OCI-LY1 (cell line): Measurements from ENCODE around the gene REEP6.

Experiments
- H2AFZ ChIP-seq: fragments of 200-600 bp; sonication (generic), shearing (Covaris generic); 2 replicates; pipeline ENCODE4 v1.6.0; 2014; ENCODE audit warnings: antibody characterized with exemption, mild to moderate bottlenecking, low read length
- H3F3A ChIP-seq: fragments of 200-600 bp; sonication (generic), shearing (Covaris generic); 2 replicates; pipeline ENCODE4 v1.6.0; 2014; ENCODE audit warnings: mild to moderate bottlenecking, antibody characterized with exemption, low read length, moderate library complexity; ENCODE audit not compliant: insufficient read depth
- H3K27ac ChIP-seq: fragments of 200-600 bp; sonication (generic); 2 replicates; pipeline ENCODE4 v1.5.1; 2014; ENCODE audit warnings: low read length, mixed run types, mild to moderate bottlenecking, low read depth; ENCODE audit not compliant: poor library complexity, severe bottlenecking
- H3K27me3 ChIP-seq: fragments of 200-600 bp; sonication (generic); 2 replicates; pipeline ENCODE4 v1.6.0; 2014; ENCODE audit warnings: antibody characterized with exemption, mild to moderate bottlenecking, low read length, moderate library complexity; ENCODE audit not compliant: insufficient read depth
- H3K36me3 ChIP-seq: fragments of 200-600 bp; sonication (generic); 2 replicates; pipeline ENCODE4 v1.6.1; 2014; ENCODE audit warnings: mild to moderate bottlenecking, antibody characterized with exemption, low read length, moderate library complexity, mixed read lengths; ENCODE audit not compliant: insufficient read depth
- H3K4me1 ChIP-seq: fragments of 200-600 bp; sonication (generic); 2 replicates; pipeline ENCODE4 v1.5.1; 2014; ENCODE audit warnings: mild to moderate bottlenecking, low read length, moderate library complexity; ENCODE audit not compliant: insufficient read depth, severe bottlenecking
- H3K4me2 ChIP-seq: fragments of 200-600 bp; sonication (generic), shearing (Covaris generic); 2 replicates; pipeline ENCODE4 v1.6.1; 2014; ENCODE audit warnings: low read length
- H3K4me3 ChIP-seq: fragments of 200-600 bp; sonication (generic); 2 replicates; pipeline ENCODE4 v1.5.1; 2014; ENCODE audit warnings: low read length, low read depth, mild to moderate bottlenecking, mixed read lengths; ENCODE audit not compliant: poor library complexity, severe bottlenecking
- H3K79me2 ChIP-seq: fragments of 200-600 bp; shearing (Covaris generic); 2 replicates; pipeline ENCODE4 v1.6.1; 2016; ENCODE audit warnings: mixed run types, low read length, mixed read lengths; ENCODE audit not compliant: insufficient read depth
- H3K9ac ChIP-seq: fragments of 200-600 bp; sonication (generic), shearing (Covaris generic); 2 replicates; pipeline ENCODE4 v1.6.1; 2014; ENCODE audit warnings: mild to moderate bottlenecking, low read length, mixed read lengths
- H3K9me2 ChIP-seq: fragments of 200-600 bp; sonication (generic), shearing (Covaris generic); 2 replicates; pipeline ENCODE4 v1.6.1; 2014; ENCODE audit warnings: low read depth, mild to moderate bottlenecking, low read length, mixed read lengths
- H3K9me3 ChIP-seq: fragments of 200-600 bp; shearing (Covaris generic); 2 replicates; pipeline ENCODE4 v1.6.1; 2014; ENCODE audit warnings: low read length, mixed read lengths
- H4K20me1 ChIP-seq: fragments of 200-600 bp; sonication (generic), shearing (Covaris generic); 2 replicates; pipeline ENCODE4 v1.6.0; 2016; ENCODE audit warnings: mild to moderate bottlenecking, low read length; ENCODE audit not compliant: insufficient read depth
- CTCF ChIP-seq: fragments of 200-600 bp; sonication (generic), shearing (Covaris generic); IDR thresholded peaks from 2 replicates; pipeline ENCODE4 v1.5.1; 2017; ENCODE audit warnings: mild to moderate bottlenecking, antibody characterized with exemption, low read length, moderate library complexity, mixed read lengths
- EZH2 ChIP-seq: fragments of 200-600 bp; sonication (generic), shearing (Covaris generic); IDR thresholded peaks from 2 replicates; pipeline ENCODE4 v1.8.0; 2017; ENCODE audit warnings: borderline replicate concordance, mixed run types, mild to moderate bottlenecking, antibody characterized with exemption, low read length, moderate library complexity, mixed read lengths

The REEP6 gene

DNA sequence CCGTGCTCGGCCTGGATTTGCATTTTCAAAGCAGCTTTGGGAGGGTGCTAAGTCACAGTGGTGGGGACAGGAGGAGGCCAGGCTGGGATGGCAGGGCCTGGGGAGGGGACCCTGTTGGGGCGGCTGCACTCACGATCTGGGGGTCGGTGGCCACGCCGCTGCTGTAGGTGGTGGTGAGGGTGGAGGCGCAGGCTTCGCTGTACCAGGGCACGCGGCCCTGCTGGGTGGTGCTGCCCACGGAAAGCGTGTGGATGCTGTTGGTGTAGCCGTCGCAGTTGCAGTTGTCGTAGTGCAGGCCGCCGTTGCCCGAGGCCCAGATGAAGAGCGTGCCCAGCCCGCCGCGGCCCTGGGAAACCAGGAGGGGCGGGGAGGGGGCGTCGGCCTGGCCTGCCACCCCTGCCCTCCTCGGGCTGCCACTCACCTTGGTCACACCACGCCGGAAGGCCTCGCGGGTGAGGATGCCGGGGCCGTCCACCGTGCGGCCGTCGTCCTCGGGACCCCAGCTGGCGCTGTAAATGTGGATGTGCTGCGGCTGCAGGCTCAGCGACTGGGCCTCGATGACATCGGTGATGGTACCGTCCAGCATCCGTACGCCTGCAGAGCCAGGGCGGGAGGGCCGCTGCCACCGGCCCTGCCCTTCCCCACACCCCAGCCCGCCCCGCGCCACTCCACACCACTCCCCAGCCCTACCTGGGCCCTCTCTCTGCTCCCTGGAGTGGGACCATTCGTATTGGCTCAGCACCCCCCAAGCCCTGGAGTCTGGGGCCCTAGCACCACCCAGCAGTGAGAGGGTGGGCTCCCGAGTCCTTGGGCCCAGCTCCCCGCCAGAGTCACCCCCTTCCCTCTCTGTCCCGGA lies 4.0 kb upstream of the REEP6 start:
- H2AFZ ChIP-seq, result no peak overlapping the region
- no peaks in the 10 kb centered on the region for H3K79me2 ChIP-seq
- H3K27me3 ChIP-seq, result no peaks in the 10 kb centered on the region; the same call in 1 of the 2 replicates
- no peaks in the 10 kb centered on the region for H4K20me1 ChIP-seq
- peaks cover 13% of the 10 kb centered on the region for H3K4me1 ChIP-seq
- H3K9me3 ChIP-seq, result no peaks in the 10 kb centered on the region
- H3F3A ChIP-seq, result no peaks in the 10 kb centered on the region
- H3K9me2 ChIP-seq, result no peaks in the 10 kb centered on the region
- H3K4me3 ChIP-seq, result no peak overlapping the region
- H3K9ac ChIP-seq, result no peak overlapping the region
- no peak for TF ChIP-seq CTCF
- TF ChIP-seq EZH2, result no peak
- no peak overlapping the region for H3K27ac ChIP-seq
- H3K36me3 ChIP-seq, result no peaks in the 10 kb centered on the region
- H3K4me2 ChIP-seq, result no peak overlapping the region

DNA sequence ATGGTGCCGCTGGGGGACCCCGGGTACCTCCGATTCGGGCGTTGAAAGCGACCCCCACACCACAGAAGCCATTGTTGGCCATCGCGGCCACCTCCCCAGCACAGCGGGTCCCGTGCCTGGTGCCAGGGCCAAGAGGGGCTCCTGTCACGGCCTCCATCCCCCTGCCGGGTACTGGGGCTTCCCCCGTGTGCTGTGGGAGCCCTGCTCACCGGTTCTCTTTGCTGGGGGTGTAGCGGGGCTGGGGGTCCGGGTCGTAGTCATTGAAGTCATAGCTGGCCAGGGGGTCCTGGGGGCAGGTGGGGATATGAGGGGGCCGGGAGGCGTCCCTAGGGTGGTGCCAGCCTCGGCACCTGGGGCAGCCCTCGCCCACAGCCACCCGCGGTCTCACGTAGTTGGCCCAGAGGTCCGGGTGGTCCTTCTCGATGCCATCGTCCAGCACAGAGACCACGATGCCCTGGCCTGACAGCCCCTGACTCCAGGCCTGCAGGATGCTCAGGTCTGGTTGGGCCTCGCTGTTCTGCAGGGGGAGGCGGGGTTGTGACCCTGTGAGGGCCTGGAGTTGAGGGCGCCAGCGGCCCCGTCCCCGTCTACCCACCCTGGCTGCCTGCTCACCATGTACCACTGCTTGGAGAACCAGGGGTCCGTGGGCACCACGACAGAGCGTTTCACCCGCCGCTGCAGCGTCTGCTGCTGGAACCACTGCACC lies 3.3 kb upstream of the REEP6 start:
- Histone ChIP-seq H2AFZ (no peak overlapping the region), H3K9me3 (no peaks in the 10 kb centered on the region), H3K4me3 (no peak overlapping the region), H3K27ac (no peak overlapping the region), H3K79me2 (no peaks in the 10 kb centered on the region), H3K9ac (no peak overlapping the region), H4K20me1 (no peaks in the 10 kb centered on the region), H3K4me1 (peaks cover 13% of the 10 kb centered on the region), H3K27me3 (no peaks in the 10 kb centered on the region; the same call in 1 of the 2 replicates), H3K9me2 (no peaks in the 10 kb centered on the region), H3K36me3 (no peaks in the 10 kb centered on the region), H3F3A (no peaks in the 10 kb centered on the region), H3K4me2 (no peak overlapping the region)
- TF ChIP-seq CTCF, result no peak

DNA sequence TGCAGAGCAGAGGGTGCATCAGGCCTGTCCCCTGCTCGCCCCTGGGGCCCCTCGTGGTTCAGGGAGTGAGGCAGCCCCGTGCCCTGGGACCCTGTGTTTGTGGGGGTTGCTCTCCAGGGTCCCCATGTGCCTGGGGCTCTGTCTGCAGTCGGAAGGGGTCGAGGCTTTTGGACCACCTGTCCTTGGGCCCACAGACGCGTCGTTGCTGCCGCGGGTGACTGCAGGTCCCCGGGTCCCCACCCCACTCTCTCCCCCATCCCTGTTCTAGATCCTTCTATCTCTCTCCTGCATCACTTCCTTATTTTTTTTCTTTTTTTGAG lies 2.7 kb upstream of the REEP6 start:
- H4K20me1 ChIP-seq, result no peaks in the 10 kb centered on the region
- no peak overlapping the region for H3K4me3 ChIP-seq
- no peaks in the 10 kb centered on the region; the same call in 1 of the 2 replicates for H3K27me3 ChIP-seq
- no peaks in the 10 kb centered on the region for H3F3A ChIP-seq
- H3K9me2 ChIP-seq, result no peaks in the 10 kb centered on the region
- H3K9ac ChIP-seq, result no peak overlapping the region
- no peak overlapping the region for H3K27ac ChIP-seq
- H2AFZ ChIP-seq, result no peak overlapping the region
- no peaks in the 10 kb centered on the region for H3K79me2 ChIP-seq
- H3K36me3 ChIP-seq, result no peaks in the 10 kb centered on the region
- H3K4me2 ChIP-seq, result no peak overlapping the region
- no peak for TF ChIP-seq EZH2
- TF ChIP-seq CTCF, result no peak
- peaks cover 13% of the 10 kb centered on the region for H3K4me1 ChIP-seq
- no peaks in the 10 kb centered on the region for H3K9me3 ChIP-seq
